K562 (cell line): ENCODE measurements around the gene PTGIR. TPM values are rescaled to one million over a fixed set of nuclear protein-coding genes. Genes with fewer than 3 reads are reported as not detected.

ENCODE experiments used
- ATAC-seq: fragments of 200-7000 bp; cut with Tn5 transposase; 3 replicates; pipeline ENCODE4 v1.9.1; 2020; ENCODE audit warnings: moderate library complexity
- BruUV-seq: library from RNA; stranded (reverse); fragments of 400-500 nt; replicated peaks from 2 replicates; lab custom pipeline; 2021; lab: Mats Ljungman, UMichigan
- CTCF ChIA-PET: fragments of 300-600 bp; formaldehyde crosslinking; extraction: SDS; loops from one replicate; lab custom pipeline; 2021; ENCODE audit warnings: low intra/inter-chr PET ratio; lab: Yijun Ruan, JAX
- POLR2A ChIA-PET: fragments of 300-600, 350-650 bp; sonication (Branson Sonifier 250); formaldehyde crosslinking; extraction: SDS; loops from one replicate; lab custom pipeline; 2021; ENCODE audit warnings: antibody characterized with exemption, inconsistent platforms; lab: Yijun Ruan, JAX
- DNase-seq, 4 experiments: peaks; one replicate each; pipeline versions ENCODE4 v3.0.0 to v3.0.0-alpha.2; 2011 to 2018; ENCODE audit warnings: low spot score in 3 of 4, mixed read lengths in 3 of 4; ENCODE audit errors: extremely low read depth in 1 of 4
- FAIRE-seq: peaks from 2 replicates; lab custom pipeline; 2011; peaks lifted over from hg19 to GRCh38; lab: Jason Lieb, UNC
- H2AFZ ChIP-seq: 2 replicates; pipeline ENCODE4 v1.6.0; 2011; ENCODE audit warnings: low read depth, low read length, control low read depth, inconsistent platforms
- H3K27ac ChIP-seq: fragments of 200-600 bp; 3 replicates; pipeline ENCODE4 v1.8.0; 2011; ENCODE audit warnings: low read depth, mild to moderate bottlenecking, control low read depth, inconsistent platforms, low read length, moderate library complexity, mixed read lengths; ENCODE audit errors: extremely low read depth
- H3K27me3 ChIP-seq, 2 experiments: fragments of 300-600 bp in 1 of 2; 2 replicates in 1 of 2; 3 replicates in 1 of 2; pipeline versions ENCODE4 v1.6.0 to v1.8.0; 2011; ENCODE audit warnings: inconsistent platforms in 2 of 2, low read length in 2 of 2, mild to moderate bottlenecking in 1 of 2, mixed read lengths in 1 of 2, moderate library complexity in 1 of 2; ENCODE audit not compliant: control insufficient read depth in 2 of 2, insufficient read depth in 2 of 2
- H3K36me3 ChIP-seq: fragments of 300-600 bp; 3 replicates; pipeline ENCODE4 v1.8.0; 2011; ENCODE audit warnings: mild to moderate bottlenecking, low read length, inconsistent platforms; ENCODE audit not compliant: control insufficient read depth, insufficient read depth
- H3K4me1 ChIP-seq, 2 experiments: fragments of 200-600 bp in 1 of 2; replicated peaks in 1 of 2; 2 replicates in 1 of 2; 3 replicates in 1 of 2; pipeline versions ENCODE4 v1.5.1 to v1.8.0; 2011; ENCODE audit warnings: inconsistent platforms in 2 of 2, low read length in 2 of 2, mild to moderate bottlenecking in 1 of 2, mixed read lengths in 1 of 2, moderate library complexity in 1 of 2; ENCODE audit not compliant: control insufficient read depth in 2 of 2, insufficient read depth in 2 of 2
- H3K4me2 ChIP-seq: 2 replicates; pipeline ENCODE4 v1.6.1; 2011; ENCODE audit warnings: low read length, control low read depth, inconsistent platforms, mixed read lengths; ENCODE audit not compliant: insufficient read depth
- H3K4me3 ChIP-seq: fragments of 200-600 bp; sonication (generic), shearing (Covaris generic); 2 replicates; pipeline ENCODE4 v1.5.1; 2016; ENCODE audit warnings: control low read depth, inconsistent platforms
- H3K79me2 ChIP-seq: fragments of 200-600 bp; 3 replicates; pipeline ENCODE4 v1.8.0; 2011; ENCODE audit warnings: low read length, inconsistent platforms; ENCODE audit not compliant: control insufficient read depth, insufficient read depth
- H3K9ac ChIP-seq, 2 experiments: 2 replicates each; pipeline versions ENCODE4 v1.6.0 to v1.6.1; 2011; ENCODE audit warnings: low read depth in 2 of 2, low read length in 2 of 2, control low read depth in 1 of 2, inconsistent platforms in 1 of 2, mild to moderate bottlenecking in 1 of 2, mixed read lengths in 1 of 2; ENCODE audit not compliant: insufficient read depth in 1 of 2
- H3K9me1 ChIP-seq: one replicate; pipeline ENCODE4 v1.6.0; 2011; ENCODE audit warnings: inconsistent platforms, mild to moderate bottlenecking, low read length, moderate library complexity; ENCODE audit not compliant: control insufficient read depth, insufficient read depth
- H3K9me3 ChIP-seq: replicated peaks from 2 replicates; pipeline ENCODE4 v1.5.1; 2011; ENCODE audit warnings: low read depth, low read length, inconsistent platforms; ENCODE audit not compliant: control insufficient read depth, insufficient read depth
- H4K20me1 ChIP-seq: replicated peaks from 2 replicates; pipeline ENCODE4 v1.6.1; 2011; ENCODE audit warnings: low read length, inconsistent platforms, mixed read lengths; ENCODE audit not compliant: control insufficient read depth, insufficient read depth
- CHD1 ChIP-seq: fragments of 200-600 bp; sonication (generic); IDR thresholded peaks from one replicate; pipeline ENCODE4 v1.6.1; 2012; ENCODE audit warnings: mild to moderate bottlenecking, moderate library complexity, low read length, inconsistent platforms
- ETS2 ChIP-seq: IDR thresholded peaks from 2 replicates; pipeline ENCODE4 v1.6.1; 2016; ENCODE audit warnings: borderline replicate concordance, missing genetic modification characterization, mild to moderate bottlenecking, moderate library complexity, missing compliant biosample characterization; ENCODE audit not compliant: poor library complexity, severe bottlenecking
- ETV5 ChIP-seq: sonication (generic); formaldehyde crosslinking; IDR thresholded peaks from 2 replicates; pipeline ENCODE4 v1.4.0; 2020; ENCODE audit warnings: low read depth, mild to moderate bottlenecking, missing genetic modification reagents
- FOSL1 ChIP-seq: fragments of 200-800 bp; sonication (Bioruptor generic); conservative IDR thresholded peaks from 2 replicates; pipeline ENCODE4 v1.6.1; 2016; ENCODE audit warnings: missing genetic modification characterization, missing compliant biosample characterization
- HNRNPK ChIP-seq: fragments of 200-400 bp; formaldehyde crosslinking; IDR thresholded peaks from one replicate; pipeline ENCODE4 v1.6.1; 2018; ENCODE audit warnings: mild to moderate bottlenecking, low read depth, low read length; ENCODE audit not compliant: poor library complexity, severe bottlenecking
- MCM7 ChIP-seq, 2 experiments: fragments of 450-650 bp; IDR thresholded peaks; 2 replicates each; pipeline ENCODE4 v1.6.1; 2016 to 2018
- NUFIP1 ChIP-seq: fragments of 450-650 bp; IDR thresholded peaks from 2 replicates; pipeline ENCODE4 v1.6.1; 2018; ENCODE audit not compliant: partially characterized antibody
- POLR2AphosphoS5 ChIP-seq: IDR thresholded peaks from 2 replicates; pipeline ENCODE4 v1.6.1; 2011; ENCODE audit warnings: mild to moderate bottlenecking, low read depth, low read length, moderate library complexity; ENCODE audit not compliant: control insufficient read depth, insufficient read depth
- PRMT5 ChIP-seq: sonication (generic); formaldehyde crosslinking; IDR thresholded peaks from 2 replicates; pipeline ENCODE4 v1.5.0; 2020; ENCODE audit warnings: missing genetic modification reagents
- SIN3A ChIP-seq, 2 experiments: fragments of 150-350 bp in 1 of 2; IDR thresholded peaks; 2 replicates each; pipeline ENCODE4 v1.6.1; 2011 to 2016; ENCODE audit warnings: borderline replicate concordance in 2 of 2, low read depth in 2 of 2, low read length in 2 of 2, mild to moderate bottlenecking in 2 of 2, moderate library complexity in 2 of 2; ENCODE audit not compliant: control insufficient read depth in 1 of 2
- TAL1 ChIP-seq: fragments of 450-650 bp; IDR thresholded peaks from 2 replicates; pipeline ENCODE4 v1.6.1; 2016; ENCODE audit warnings: mild to moderate bottlenecking
- TCF3 ChIP-seq: sonication (generic); formaldehyde crosslinking; IDR thresholded peaks from 2 replicates; pipeline ENCODE4 v1.4.0; 2020; ENCODE audit warnings: mild to moderate bottlenecking, missing genetic modification reagents
- TEAD4 ChIP-seq, 2 experiments: sonication (generic) in 1 of 2; formaldehyde crosslinking in 1 of 2; IDR thresholded peaks; 2 replicates each; pipeline versions ENCODE4 v1.6.1 to v1.8.0; 2012 to 2022; ENCODE audit warnings: borderline replicate concordance in 1 of 2, inconsistent platforms in 1 of 2, low read length in 1 of 2, mild to moderate bottlenecking in 1 of 2, missing genetic modification reagents in 1 of 2
- U2AF2 ChIP-seq: fragments of 200-400 bp; formaldehyde crosslinking; optimal IDR thresholded peaks from 2 replicates; pipeline ENCODE3; 2017; ENCODE audit warnings: low read depth, mild to moderate bottlenecking, low read length
- ZNF175 ChIP-seq: fragments of 200-800 bp; sonication (Bioruptor generic); IDR thresholded peaks from 2 replicates; pipeline ENCODE4 v1.6.1; 2016; ENCODE audit warnings: low read depth, mild to moderate bottlenecking, missing genetic modification characterization, missing compliant biosample characterization
- ZNF3 ChIP-seq: fragments of 250-450 bp; sonication (Bioruptor Pico); IDR thresholded peaks from 2 replicates; pipeline ENCODE4 v1.5.0; 2021; ENCODE audit warnings: mild to moderate bottlenecking, moderate library complexity
- ZNF57 ChIP-seq: fragments of 450-650 bp; formaldehyde crosslinking; IDR thresholded peaks from 2 replicates; pipeline ENCODE4 v1.4.0; 2020; ENCODE audit warnings: mild to moderate bottlenecking, moderate library complexity
- ZNF76 ChIP-seq: fragments of 250-450 bp; sonication (Bioruptor Pico); IDR thresholded peaks from 2 replicates; pipeline ENCODE4 v1.4.0; 2020; ENCODE audit warnings: mild to moderate bottlenecking, moderate library complexity, borderline replicate concordance
- WGBS: fragments of 100-300 bp; shearing (Covaris generic); methylation state at CpG from one replicate; pipeline ENCODE4 v1.1.6; 2016; ENCODE audit warnings: low coverage, mixed read lengths; ENCODE audit not compliant: insufficient coverage; ENCODE audit errors: missing lambda C conversion rate; 5-methylcytosine and 5-hydroxymethylcytosine counted together
- in situ Hi-C: fragments of 300-500 bp; cut with MboI; formaldehyde crosslinking; loops from 4 replicates; pipeline ENCODE4 v1.15.0; 2018; ENCODE audit warnings: inconsistent platforms, mixed read lengths
- intact Hi-C: fragments of 100-400 bp; cut with micrococcal nuclease; formaldehyde crosslinking; loops from 2 replicates; pipeline ENCODE4 v1.14.2; 2022
- polyA plus RNA-seq, 8 experiments: library from polyadenylated mRNA; depleted of rRNA in 4 of 8; stranded (reverse) in 5 of 8; unstranded in 3 of 8; fragments of >200 nt; fragmentation: Nextera tagmentation in 2 of 8; fragmentation: Illumina TruSeq in 1 of 8; extraction: Ambion mirVana in 2 of 8; extraction: Trizol in 1 of 8; gene quantifications; 2 replicates each; pipeline versions ENCODE4 v1.2.1 to v1.2.3, GENCODE V29; 2011 to 2014; ENCODE audit warnings: inconsistent platforms in 1 of 8, missing spikeins in 1 of 8
- total RNA-seq, 7 experiments: library from RNA; depleted of rRNA in 6 of 7; stranded (reverse); fragments of >200 nt in 6 of 7; fragmentation: Illumina TruSeq in 2 of 7; extraction: Trizol in 2 of 7; gene quantifications; 2 replicates each; pipeline versions ENCODE4 v1.2.1 to v1.2.3, GENCODE V29; 2011 to 2021; ENCODE audit warnings: low replicate concordance in 1 of 7
- TF ChIP-seq, protein P1 (sequence below): sonication (generic); formaldehyde crosslinking; IDR thresholded peaks from 2 replicates; pipeline ENCODE4 v1.4.0; 2020; ENCODE audit warnings: mild to moderate bottlenecking, missing genetic modification reagents

PTGIR gene
- total and polyA plus RNA-seq, 9 of the 15 experiments (the other 6 are each of a cell fraction or from before 2014, with no cell fraction given) = 0.11 to 3.4 (median 1.1) TPM; not detected in 1

DNA sequence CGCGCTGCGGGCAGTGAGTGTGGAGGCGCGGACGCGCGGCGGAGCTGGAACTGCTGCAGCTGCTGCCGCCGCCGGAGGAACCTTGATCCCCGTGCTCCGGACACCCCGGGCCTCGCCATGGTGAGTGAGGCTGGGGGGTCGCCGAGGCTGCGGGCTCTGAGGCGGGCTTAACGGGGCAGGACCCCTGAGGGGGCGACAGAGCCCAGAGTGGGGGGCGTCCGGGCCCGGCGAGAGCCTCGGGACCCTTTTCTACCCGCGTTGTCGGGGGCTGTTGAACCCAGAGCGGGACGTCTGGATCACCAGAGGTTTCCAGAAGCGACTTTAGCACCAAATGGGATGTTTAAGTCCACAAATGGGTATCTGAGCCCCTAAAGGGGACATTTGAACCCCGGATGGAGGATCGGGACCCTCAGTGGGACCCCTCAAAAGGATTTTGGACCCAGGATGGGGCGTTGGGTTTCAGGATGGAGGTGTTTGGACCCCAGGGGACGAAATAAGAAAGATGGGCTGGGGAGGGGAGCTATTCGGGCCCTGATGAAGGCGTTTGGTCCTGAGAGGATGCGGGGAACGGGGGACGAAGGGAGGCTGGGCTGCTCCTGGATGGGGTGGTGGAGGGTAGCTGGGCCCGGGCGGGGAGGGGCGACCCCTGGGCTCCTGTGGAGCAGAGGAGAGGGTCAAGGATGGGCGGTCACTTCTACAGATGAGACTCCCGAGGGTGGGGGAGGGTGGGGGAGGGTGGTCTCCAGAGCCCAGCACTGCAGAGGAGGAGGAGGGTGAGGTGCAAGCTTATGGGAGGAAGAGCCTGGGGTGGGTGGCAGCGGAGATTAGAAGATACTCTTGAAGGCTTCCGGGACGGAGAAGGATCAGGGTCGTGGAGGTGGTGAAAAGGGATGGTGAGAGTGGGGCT is 23.3 kb downstream of the PTGIR start, which contains the start of gene CALM3:
CALM3 (plus strand) TSS at position 13 of the 907 bp plus-strand sequence; CDS start at position 118, 105 bp downstream.
- Histone ChIP-seq H3K27ac (peak within 1 kb of the TSS; percentile 100), H3K9me1 (no peaks in the 10 kb centered on the region), H3K36me3 (peaks cover 38% of the 10 kb centered on the region; the same call in 2 of the 3 replicates), H2AFZ (peak within 1 kb of the TSS; percentile 100), H4K20me1 (peaks cover 29% of the 10 kb centered on the region), H3K4me3 (peak within 1 kb of the TSS; percentile 79), H3K4me1 (peaks cover 15 to 46% of the 10 kb centered on the region in 2 experiments; a peak in 4 of 5 replicates), H3K79me2 (peaks cover 49% of the 10 kb centered on the region), H3K27me3 (no peaks in the 10 kb centered on the region), H3K9ac (peak within 1 kb of the TSS; percentile 99 to 100), H3K9me3 (peaks cover 11% of the 10 kb centered on the region), H3K4me2 (peak within 1 kb of the TSS; percentile 98)
- BruUV-seq = TSS peak; percentile 72
- intact Hi-C loops (loop anchor here (1.0 kb wide), 1 partner anchor 60 kb away; the partner anchor contains the start of gene DACT3), in situ Hi-C loops (no loop called here)
- peak; percentile 22 for ATAC-seq
- ChIA-PET CTCF (interaction anchor here (0.6 kb wide), 1 partner anchor 822 kb away, joined by 4 read pairs; no protein-coding TSS in a partner anchor), POLR2A (interaction anchor here (0.5 to 3.6 kb wide), 16 partner anchors 10 to 446 kb away, joined by 3 to 30 read pairs (median 4); partner anchors contain the start of gene DACT3)
- FAIRE-seq = peak; percentile 65
- DNase-seq = peak in 3 of 4 experiments; percentile 55 to 66 (median 63)
- 1% methylated on average over 37 of the region's 51 CpGs for WGBS
- TF ChIP-seq TEAD4 (IDR thresholded peaks at IDR 0.05; ENCODE audit: low read length) = no peak
- peak; percentile 71; the same call in 1 of the 2 replicates for TF ChIP-seq TEAD4 (CRISPR knock-in tag; IDR thresholded peaks at IDR 0.05; ENCODE audit: borderline replicate concordance)
- TF ChIP-seq, protein P1, sequence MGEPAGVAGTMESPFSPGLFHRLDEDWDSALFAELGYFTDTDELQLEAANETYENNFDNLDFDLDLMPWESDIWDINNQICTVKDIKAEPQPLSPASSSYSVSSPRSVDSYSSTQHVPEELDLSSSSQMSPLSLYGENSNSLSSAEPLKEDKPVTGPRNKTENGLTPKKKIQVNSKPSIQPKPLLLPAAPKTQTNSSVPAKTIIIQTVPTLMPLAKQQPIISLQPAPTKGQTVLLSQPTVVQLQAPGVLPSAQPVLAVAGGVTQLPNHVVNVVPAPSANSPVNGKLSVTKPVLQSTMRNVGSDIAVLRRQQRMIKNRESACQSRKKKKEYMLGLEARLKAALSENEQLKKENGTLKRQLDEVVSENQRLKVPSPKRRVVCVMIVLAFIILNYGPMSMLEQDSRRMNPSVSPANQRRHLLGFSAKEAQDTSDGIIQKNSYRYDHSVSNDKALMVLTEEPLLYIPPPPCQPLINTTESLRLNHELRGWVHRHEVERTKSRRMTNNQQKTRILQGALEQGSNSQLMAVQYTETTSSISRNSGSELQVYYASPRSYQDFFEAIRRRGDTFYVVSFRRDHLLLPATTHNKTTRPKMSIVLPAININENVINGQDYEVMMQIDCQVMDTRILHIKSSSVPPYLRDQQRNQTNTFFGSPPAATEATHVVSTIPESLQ (CRISPR knock-in tag) = no peak
- TF ChIP-seq POLR2AphosphoS5 = peak; percentile 50; the same call in 1 of the 2 replicates
- TF ChIP-seq ZNF3 (CRISPR knock-in tag) = no peak
- TF ChIP-seq ZNF76 (CRISPR knock-in tag) = no peak
- no peak for TF ChIP-seq TCF3
- no peak for TF ChIP-seq HNRNPK
- TF ChIP-seq ETS2 (tag) = no peak
- TF ChIP-seq U2AF2 = no peak
- TF ChIP-seq MCM7 (IDR thresholded peaks at IDR 0.05) = no peak
- no peak for TF ChIP-seq FOSL1 (tag)
- peak; percentile 53 for TF ChIP-seq CHD1
- no peak for TF ChIP-seq ZNF175 (CRISPR knock-in tag)
- TF ChIP-seq ZNF57 = no peak
- TF ChIP-seq TAL1 = no peak
- no peak for TF ChIP-seq NUFIP1
- no peak for TF ChIP-seq ETV5 (CRISPR knock-in tag)
- TF ChIP-seq PRMT5 (CRISPR knock-in tag) = no peak
- peak in 1 of 2 experiments; percentile 86; a peak in 1 of 4 replicates for TF ChIP-seq SIN3A (IDR thresholded peaks at IDR 0.05; ENCODE audit: borderline replicate concordance in 2 of 2, control insufficient read depth in 1 of 2, low read depth in 2 of 2, low read length in 2 of 2)
